A549 (cell line): ENCODE measurements around the gene NCEH1. TPM values are rescaled to one million over a fixed set of nuclear protein-coding genes. Genes with fewer than 3 reads are reported as not detected.

Experiments
- ATAC-seq, 2 experiments: fragments of 200-7000 bp in 1 of 2; fragments of >200 bp in 1 of 2; cut with Nextera tagmentation in 1 of 2; cut with Tn5 transposase in 1 of 2; 3 replicates each; pipeline versions ENCODE4 v1.8.0 to v1.9.1; 2018 to 2020; ENCODE audit warnings: mild to moderate bottlenecking in 1 of 2, moderate library complexity in 1 of 2
- CTCF ChIA-PET: fragments of 300-600 bp; sonication (Branson Sonifier 250); formaldehyde crosslinking; extraction: SDS; loops from one replicate; lab custom pipeline; 2021; ENCODE audit warnings: antibody characterized with exemption, inconsistent platforms; lab: Yijun Ruan, JAX
- POLR2A ChIA-PET: fragments of 350-600 bp; formaldehyde crosslinking; extraction: SDS; loops from one replicate; lab custom pipeline; 2021; ENCODE audit warnings: antibody characterized with exemption, inconsistent platforms; lab: Yijun Ruan, JAX
- DNase-seq, 2 experiments: peaks; one replicate each; pipeline versions ENCODE4 v3.0.0 to v3.0.0-alpha.2; 2011 to 2016; ENCODE audit warnings: low read depth in 1 of 2, low spot score in 1 of 2
- FAIRE-seq: peaks from 2 replicates; lab custom pipeline; 2011; peaks lifted over from hg19 to GRCh38; lab: Jason Lieb, UNC
- H3K27ac ChIP-seq, 2 experiments: fragments of >200 bp; sonication (Bioruptor Twin); formaldehyde crosslinking; 3 replicates each; pipeline ENCODE4 v1.5.1; 2016 to 2017
- H3K4me1 ChIP-seq: fragments of >200 bp; sonication (Bioruptor Twin); formaldehyde crosslinking; 3 replicates; pipeline ENCODE4 v1.6.1; 2016
- H3K4me2 ChIP-seq: fragments of >200 bp; sonication (Bioruptor Twin); formaldehyde crosslinking; 3 replicates; pipeline ENCODE4 v1.6.1; 2016
- H3K4me3 ChIP-seq: fragments of >200 bp; sonication (Bioruptor Twin); formaldehyde crosslinking; 3 replicates; pipeline ENCODE4 v1.5.1; 2016
- H3K9me3 ChIP-seq: fragments of >200 bp; sonication (Bioruptor Twin); formaldehyde crosslinking; 3 replicates; pipeline ENCODE4 v1.6.1; 2016
- CBX2 ChIP-seq: fragments of 200-600 bp; sonication (generic); IDR thresholded peaks from 2 replicates; pipeline ENCODE4 v1.6.1; 2016; ENCODE audit warnings: low read depth, mild to moderate bottlenecking, borderline replicate concordance
- FOSL2 ChIP-seq, 2 experiments: fragments of 450-650 bp in 1 of 2; fragments of >200 bp in 1 of 2; sonication (Bioruptor Twin) in 1 of 2; formaldehyde crosslinking; IDR thresholded peaks; 2 replicates each; pipeline versions ENCODE4 v1.5.0 to v1.6.1; 2016 to 2020; ENCODE audit warnings: mild to moderate bottlenecking in 1 of 2, moderate library complexity in 1 of 2
- JUN ChIP-seq, 2 experiments: fragments of >200 bp; sonication (Bioruptor Twin); formaldehyde crosslinking; IDR thresholded peaks; 2 replicates in 1 of 2; 3 replicates in 1 of 2; pipeline ENCODE4 v1.6.1; 2016 to 2017
- JUNB ChIP-seq: fragments of >200 bp; sonication (Bioruptor Twin); formaldehyde crosslinking; IDR thresholded peaks from 2 replicates; pipeline ENCODE4 v1.6.1; 2016
- MYC ChIP-seq: IDR thresholded peaks from 2 replicates; pipeline ENCODE4 v1.6.1; 2012; ENCODE audit warnings: mild to moderate bottlenecking, inconsistent platforms, low read length, improper control_type of control experiment, borderline replicate concordance
- NR3C1 ChIP-seq: fragments of >200 bp; sonication (Bioruptor Twin); formaldehyde crosslinking; IDR thresholded peaks from 3 replicates; pipeline ENCODE4 v1.6.1; 2017
- PHF8 ChIP-seq: fragments of 200-600 bp; sonication (generic); IDR thresholded peaks from 2 replicates; pipeline ENCODE4 v1.6.1; 2016; ENCODE audit warnings: low read depth, mild to moderate bottlenecking, antibody characterized with exemption, moderate library complexity, borderline replicate concordance
- RAD21 ChIP-seq, 2 experiments: fragments of >200 bp in 1 of 2; sonication (Bioruptor Twin) in 1 of 2; formaldehyde crosslinking in 1 of 2; IDR thresholded peaks in 1 of 2; conservative IDR thresholded peaks in 1 of 2; 2 replicates in 1 of 2; 3 replicates in 1 of 2; pipeline ENCODE4 v1.6.1; 2012 to 2018; ENCODE audit warnings: inconsistent platforms in 1 of 2
- SMC3 ChIP-seq: fragments of >200 bp; sonication (Bioruptor Twin); formaldehyde crosslinking; IDR thresholded peaks from 3 replicates; pipeline ENCODE4 v1.6.1; 2018; ENCODE audit warnings: inconsistent platforms
- TFCP2L1 ChIP-seq: fragments of 250-450 bp; sonication (Bioruptor Pico); IDR thresholded peaks from 2 replicates; pipeline ENCODE4 v1.5.0; 2021; ENCODE audit warnings: mild to moderate bottlenecking
- TP53 ChIP-seq: fragments of 250-450 bp; sonication (Bioruptor Pico); IDR thresholded peaks from 2 replicates; pipeline ENCODE4 v1.5.0; 2021; ENCODE audit warnings: mild to moderate bottlenecking, moderate library complexity
- ZSCAN20 ChIP-seq: fragments of 250-450 bp; sonication (Bioruptor Pico); IDR thresholded peaks from 2 replicates; pipeline ENCODE4 v1.8.0; 2022; ENCODE audit warnings: mild to moderate bottlenecking, moderate library complexity
- WGBS: methylation state at CpG from one replicate; pipeline ENCODE4 v1.1.6; 2017; ENCODE audit errors: missing lambda C conversion rate; 5-methylcytosine and 5-hydroxymethylcytosine counted together
- polyA plus RNA-seq, 4 experiments: library from polyadenylated mRNA; depleted of rRNA in 3 of 4; stranded (reverse); fragments of >200 nt; fragmentation: RNase III in 1 of 4; extraction: RNeasy Plus Mini Kit Qiagen cat#74134 plus additional on column Dnase treatment in 1 of 4; gene quantifications; 2 replicates in 3 of 4; 3 replicates in 1 of 4; pipeline ENCODE4 v1.2.3, GENCODE V29; 2011 to 2017
- TF ChIP-seq, protein P1 (sequence below): fragments of >200 bp; sonication (Bioruptor Twin); formaldehyde crosslinking; IDR thresholded peaks from 3 replicates; pipeline ENCODE4 v1.6.1; 2016
- TF ChIP-seq, protein P2 (sequence below): fragments of >200 bp; sonication (Bioruptor Twin); formaldehyde crosslinking; IDR thresholded peaks from 3 replicates; pipeline ENCODE4 v1.5.1; 2016
- TF ChIP-seq, protein P3 (sequence below): fragments of >200 bp; sonication (Bioruptor Twin); formaldehyde crosslinking; IDR thresholded peaks from 2 replicates; pipeline ENCODE4 v1.6.1; 2016
- TF ChIP-seq, protein P4 (sequence below): fragments of 150-350 bp; IDR thresholded peaks from 2 replicates; pipeline ENCODE4 v1.6.1; 2014; ENCODE audit warnings: low read depth, mild to moderate bottlenecking, low read length
- TF ChIP-seq, protein P5 (sequence below): IDR thresholded peaks from 2 replicates; pipeline ENCODE4 v1.6.1; 2012
- TF ChIP-seq, protein P6 (sequence below): fragments of 450-650 bp; IDR thresholded peaks from 2 replicates; pipeline ENCODE4 v1.6.1; 2014; ENCODE audit warnings: antibody characterized with exemption
- TF ChIP-seq, protein P7 (sequence below): fragments of 250-450 bp; sonication (Bioruptor Pico); IDR thresholded peaks from 2 replicates; pipeline ENCODE4 v1.5.0; 2021; ENCODE audit warnings: mild to moderate bottlenecking, moderate library complexity, borderline replicate concordance
- TF ChIP-seq, protein P8 (sequence below): fragments of 250-450 bp; sonication (Bioruptor Pico); IDR thresholded peaks from 2 replicates; pipeline ENCODE4 v1.5.0; 2020; ENCODE audit warnings: low read depth, mild to moderate bottlenecking, moderate library complexity

The NCEH1 gene
- polyA plus RNA-seq, 2 of the 4 experiments (the other 2 are of a cell fraction): 21.4 to 33.2 TPM

DNA sequence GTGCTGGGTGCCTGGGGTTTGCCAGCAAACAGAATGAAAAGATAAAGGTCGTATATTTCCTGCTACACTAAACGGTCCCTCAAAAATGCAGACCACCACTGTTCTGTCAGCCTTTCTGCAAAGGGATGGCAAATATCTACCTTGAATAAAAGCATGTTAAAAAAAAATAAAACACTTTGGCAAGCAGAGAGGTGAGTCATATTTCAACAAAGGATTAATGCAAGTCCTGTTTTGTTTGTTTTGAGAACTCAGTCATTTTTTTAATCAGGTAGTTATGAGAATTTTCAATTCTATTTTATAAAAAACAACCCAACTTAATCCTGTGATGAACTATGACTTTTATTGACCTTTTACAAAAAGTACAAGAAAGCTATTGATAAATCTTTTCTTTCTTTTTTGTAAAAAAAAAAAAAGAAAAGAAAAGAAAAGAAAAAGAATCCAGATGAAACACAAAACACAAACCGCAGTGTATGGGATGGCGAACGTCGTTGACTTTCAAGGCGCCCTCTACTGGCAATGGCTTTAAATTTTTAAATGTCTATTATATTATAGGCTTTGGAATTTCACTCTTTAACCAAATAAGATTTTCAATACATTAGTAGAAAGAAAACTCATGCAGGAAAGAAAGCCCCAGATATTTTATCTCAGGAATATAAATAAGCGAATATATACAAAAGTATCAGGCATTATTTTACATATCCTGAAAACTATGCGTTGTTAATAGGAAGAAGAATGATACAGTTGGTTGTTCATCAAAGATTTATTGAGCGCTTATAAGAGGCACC is 87.8 kb downstream of the NCEH1 start:
- TF ChIP-seq SMC3: peak; percentile 43; the same call in 2 of the 3 replicates
- TF ChIP-seq FOSL2 (IDR thresholded peaks at IDR 0.05): no peak
- TF ChIP-seq FOSL2 (CRISPR knock-in tag; IDR thresholded peaks at IDR 0.05): peak; percentile 61
- peak in 1 of 2 experiments; percentile 34; a peak in 1 of 5 replicates for TF ChIP-seq RAD21 (conservative IDR thresholded peaks at IDR 0.05 in 1 of 2, IDR thresholded peaks at IDR 0.05 in 1 of 2)
- TF ChIP-seq, protein P1, sequence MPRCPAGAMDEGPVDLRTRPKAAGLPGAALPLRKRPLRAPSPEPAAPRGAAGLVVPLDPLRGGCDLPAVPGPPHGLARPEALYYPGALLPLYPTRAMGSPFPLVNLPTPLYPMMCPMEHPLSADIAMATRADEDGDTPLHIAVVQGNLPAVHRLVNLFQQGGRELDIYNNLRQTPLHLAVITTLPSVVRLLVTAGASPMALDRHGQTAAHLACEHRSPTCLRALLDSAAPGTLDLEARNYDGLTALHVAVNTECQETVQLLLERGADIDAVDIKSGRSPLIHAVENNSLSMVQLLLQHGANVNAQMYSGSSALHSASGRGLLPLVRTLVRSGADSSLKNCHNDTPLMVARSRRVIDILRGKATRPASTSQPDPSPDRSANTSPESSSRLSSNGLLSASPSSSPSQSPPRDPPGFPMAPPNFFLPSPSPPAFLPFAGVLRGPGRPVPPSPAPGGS: no peak
- no peak for TF ChIP-seq JUN (IDR thresholded peaks at IDR 0.05)
- TF ChIP-seq TP53: no peak
- TF ChIP-seq, protein P2, sequence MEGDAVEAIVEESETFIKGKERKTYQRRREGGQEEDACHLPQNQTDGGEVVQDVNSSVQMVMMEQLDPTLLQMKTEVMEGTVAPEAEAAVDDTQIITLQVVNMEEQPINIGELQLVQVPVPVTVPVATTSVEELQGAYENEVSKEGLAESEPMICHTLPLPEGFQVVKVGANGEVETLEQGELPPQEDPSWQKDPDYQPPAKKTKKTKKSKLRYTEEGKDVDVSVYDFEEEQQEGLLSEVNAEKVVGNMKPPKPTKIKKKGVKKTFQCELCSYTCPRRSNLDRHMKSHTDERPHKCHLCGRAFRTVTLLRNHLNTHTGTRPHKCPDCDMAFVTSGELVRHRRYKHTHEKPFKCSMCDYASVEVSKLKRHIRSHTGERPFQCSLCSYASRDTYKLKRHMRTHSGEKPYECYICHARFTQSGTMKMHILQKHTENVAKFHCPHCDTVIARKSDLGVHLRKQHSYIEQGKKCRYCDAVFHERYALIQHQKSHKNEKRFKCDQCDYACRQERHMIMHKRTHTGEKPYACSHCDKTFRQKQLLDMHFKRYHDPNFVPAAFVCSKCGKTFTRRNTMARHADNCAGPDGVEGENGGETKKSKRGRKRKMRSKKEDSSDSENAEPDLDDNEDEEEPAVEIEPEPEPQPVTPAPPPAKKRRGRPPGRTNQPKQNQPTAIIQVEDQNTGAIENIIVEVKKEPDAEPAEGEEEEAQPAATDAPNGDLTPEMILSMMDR: peak; percentile 70
- peak overlapping the region; percentile 89 to 97 for H3K27ac ChIP-seq
- peaks cover 40% of the 10 kb centered on the region for H3K4me1 ChIP-seq
- ChIA-PET CTCF (interaction anchor here (0.6 to 2.6 kb wide), 27 partner anchors 9 to 503 kb away, joined by 3 to 30 read pairs (median 4); partner anchors contain the start of gene ECT2), POLR2A (interaction anchor here (0.7 to 2.2 kb wide), 7 partner anchors 10 to 127 kb away, joined by 4 to 16 read pairs (median 6); partner anchors contain the start of genes ECT2 and NCEH1)
- no peaks in the 10 kb centered on the region for H3K9me3 ChIP-seq
- DNase-seq (peak in 1 of 2 experiments; percentile 44), FAIRE-seq (no peak), ATAC-seq (peak; percentile 56 to 76; a peak in 3 of 6 replicates)
- H3K4me2 ChIP-seq: peak overlapping the region; percentile 87
- WGBS: 4% methylated on average over 10 of the region's 10 CpGs
- H3K4me3 ChIP-seq: peak overlapping the region; percentile 63

DNA sequence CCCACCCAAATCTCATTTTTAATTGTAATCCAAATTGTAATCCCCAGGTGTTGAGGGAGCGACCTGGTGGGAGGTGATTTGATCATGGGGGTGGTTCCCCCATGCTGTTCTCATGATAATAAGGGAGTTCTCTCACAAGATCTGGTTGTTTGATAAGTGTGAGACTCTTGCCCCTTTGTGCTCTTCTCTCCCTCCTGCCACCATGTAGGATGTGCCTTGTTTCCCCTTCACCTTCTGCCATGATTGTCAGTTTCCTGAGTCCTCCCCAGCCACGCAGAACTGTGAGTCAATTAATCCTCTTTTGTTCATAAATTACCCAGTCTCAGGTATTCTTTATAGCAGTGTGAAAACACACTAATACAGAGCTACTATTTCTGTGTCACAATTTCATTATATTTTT is 88.7 kb downstream of the NCEH1 start:
- peak overlapping the region in 1 of 2 experiments; percentile 3; a peak in 2 of 6 replicates for H3K27ac ChIP-seq
- no peaks in the 10 kb centered on the region for H3K9me3 ChIP-seq
- DNase-seq (no peak), FAIRE-seq (no peak), ATAC-seq (no peak)
- H3K4me1 ChIP-seq: peaks cover 36% of the 10 kb centered on the region
- no peak overlapping the region for H3K4me3 ChIP-seq
- H3K4me2 ChIP-seq: peak overlapping the region; percentile 87; the same call in 2 of the 3 replicates
- 67% methylated on average over 2 of the region's 2 CpGs for whole genome bisulfite sequencing
- POLR2A ChIA-PET: no interaction called here
- CTCF ChIA-PET: interaction anchor here (0.9 to 2.6 kb wide), 8 partner anchors 10 to 502 kb away, joined by 3 to 30 read pairs (median 4); no protein-coding TSS in a partner anchor
- TF ChIP-seq, protein P3, sequence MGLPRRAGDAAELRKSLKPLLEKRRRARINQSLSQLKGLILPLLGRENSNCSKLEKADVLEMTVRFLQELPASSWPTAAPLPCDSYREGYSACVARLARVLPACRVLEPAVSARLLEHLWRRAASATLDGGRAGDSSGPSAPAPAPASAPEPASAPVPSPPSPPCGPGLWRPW: no peak
- TF ChIP-seq, protein P2: no peak
- TF ChIP-seq MYC (no peak), TFCP2L1 (CRISPR knock-in tag) (no peak), JUNB (no peak), PHF8 (no peak), CBX2 (no peak), NR3C1 (no peak), ZSCAN20 (no peak), FOSL2 (IDR thresholded peaks at IDR 0.05) (no peak), FOSL2 (CRISPR knock-in tag; IDR thresholded peaks at IDR 0.05) (no peak)
- TF ChIP-seq, protein P4, sequence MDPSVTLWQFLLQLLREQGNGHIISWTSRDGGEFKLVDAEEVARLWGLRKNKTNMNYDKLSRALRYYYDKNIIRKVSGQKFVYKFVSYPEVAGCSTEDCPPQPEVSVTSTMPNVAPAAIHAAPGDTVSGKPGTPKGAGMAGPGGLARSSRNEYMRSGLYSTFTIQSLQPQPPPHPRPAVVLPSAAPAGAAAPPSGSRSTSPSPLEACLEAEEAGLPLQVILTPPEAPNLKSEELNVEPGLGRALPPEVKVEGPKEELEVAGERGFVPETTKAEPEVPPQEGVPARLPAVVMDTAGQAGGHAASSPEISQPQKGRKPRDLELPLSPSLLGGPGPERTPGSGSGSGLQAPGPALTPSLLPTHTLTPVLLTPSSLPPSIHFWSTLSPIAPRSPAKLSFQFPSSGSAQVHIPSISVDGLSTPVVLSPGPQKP: no peak
- TF ChIP-seq, protein P5, sequence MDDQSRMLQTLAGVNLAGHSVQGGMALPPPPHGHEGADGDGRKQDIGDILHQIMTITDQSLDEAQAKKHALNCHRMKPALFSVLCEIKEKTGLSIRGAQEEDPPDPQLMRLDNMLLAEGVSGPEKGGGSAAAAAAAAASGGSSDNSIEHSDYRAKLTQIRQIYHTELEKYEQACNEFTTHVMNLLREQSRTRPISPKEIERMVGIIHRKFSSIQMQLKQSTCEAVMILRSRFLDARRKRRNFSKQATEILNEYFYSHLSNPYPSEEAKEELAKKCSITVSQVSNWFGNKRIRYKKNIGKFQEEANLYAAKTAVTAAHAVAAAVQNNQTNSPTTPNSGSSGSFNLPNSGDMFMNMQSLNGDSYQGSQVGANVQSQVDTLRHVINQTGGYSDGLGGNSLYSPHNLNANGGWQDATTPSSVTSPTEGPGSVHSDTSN: no peak
- TF ChIP-seq, protein P6, sequence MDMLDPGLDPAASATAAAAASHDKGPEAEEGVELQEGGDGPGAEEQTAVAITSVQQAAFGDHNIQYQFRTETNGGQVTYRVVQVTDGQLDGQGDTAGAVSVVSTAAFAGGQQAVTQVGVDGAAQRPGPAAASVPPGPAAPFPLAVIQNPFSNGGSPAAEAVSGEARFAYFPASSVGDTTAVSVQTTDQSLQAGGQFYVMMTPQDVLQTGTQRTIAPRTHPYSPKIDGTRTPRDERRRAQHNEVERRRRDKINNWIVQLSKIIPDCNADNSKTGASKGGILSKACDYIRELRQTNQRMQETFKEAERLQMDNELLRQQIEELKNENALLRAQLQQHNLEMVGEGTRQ: no peak
- TF ChIP-seq, protein P7, sequence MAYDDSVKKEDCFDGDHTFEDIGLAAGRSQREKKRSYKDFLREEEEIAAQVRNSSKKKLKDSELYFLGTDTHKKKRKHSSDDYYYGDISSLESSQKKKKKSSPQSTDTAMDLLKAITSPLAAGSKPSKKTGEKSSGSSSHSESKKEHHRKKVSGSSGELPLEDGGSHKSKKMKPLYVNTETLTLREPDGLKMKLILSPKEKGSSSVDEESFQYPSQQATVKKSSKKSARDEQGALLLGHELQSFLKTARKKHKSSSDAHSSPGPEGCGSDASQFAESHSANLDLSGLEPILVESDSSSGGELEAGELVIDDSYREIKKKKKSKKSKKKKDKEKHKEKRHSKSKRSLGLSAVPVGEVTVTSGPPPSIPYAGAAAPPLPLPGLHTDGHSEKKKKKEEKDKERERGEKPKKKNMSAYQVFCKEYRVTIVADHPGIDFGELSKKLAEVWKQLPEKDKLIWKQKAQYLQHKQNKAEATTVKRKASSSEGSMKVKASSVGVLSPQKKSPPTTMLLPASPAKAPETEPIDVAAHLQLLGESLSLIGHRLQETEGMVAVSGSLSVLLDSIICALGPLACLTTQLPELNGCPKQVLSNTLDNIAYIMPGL: no peak
- TF ChIP-seq, protein P8, sequence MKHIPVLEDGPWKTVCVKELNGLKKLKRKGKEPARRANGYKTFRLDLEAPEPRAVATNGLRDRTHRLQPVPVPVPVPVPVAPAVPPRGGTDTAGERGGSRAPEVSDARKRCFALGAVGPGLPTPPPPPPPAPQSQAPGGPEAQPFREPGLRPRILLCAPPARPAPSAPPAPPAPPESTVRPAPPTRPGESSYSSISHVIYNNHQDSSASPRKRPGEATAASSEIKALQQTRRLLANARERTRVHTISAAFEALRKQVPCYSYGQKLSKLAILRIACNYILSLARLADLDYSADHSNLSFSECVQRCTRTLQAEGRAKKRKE (CRISPR knock-in tag): no peak
